HT1080 (cell line): Measurements from ENCODE around the gene LMBR1. TPM values are rescaled to one million over a fixed set of nuclear protein-coding genes. Genes with fewer than 3 reads are reported as not detected.
"Not testable (repeated sequence)": the region's sequence is repeated elsewhere in the genome, so short reads cannot be mapped to it uniquely, and the experiment has no call there.

Experiments used
- DNase-seq: peaks from one replicate; pipeline ENCODE4 v3.0.0-alpha.2; 2015; ENCODE audit warnings: low read depth
- total RNA-seq: library from RNA; depleted of rRNA; stranded (reverse); fragments of >200 nt; shearing (Covaris generic); gene quantifications from 2 replicates; pipeline ENCODE4 v1.2.3, GENCODE V29; 2014

LMBR1 gene
- total RNA-seq, 1 experiment from 2014 or later: 104 TPM

GRCh38 chr7:156701787-156702186 lies 191.2 kb downstream of the LMBR1 start:
- not testable (repeated sequence) for DNase-seq

- not testable (repeated sequence) for DNase-seq
Observed at GRCh38 chr7:156698512-156698911, 194.5 kb downstream of the LMBR1 start.

- not testable (repeated sequence) for DNase-seq
Observed at GRCh38 chr7:156697283-156697682, 195.7 kb downstream of the LMBR1 start.

GRCh38 chr7:156693627-156694026 lies 199.4 kb downstream of the LMBR1 start:
- DNase-seq: no peak

- DNase-seq: no peak
Observed at GRCh38 chr7:156692849-156693248, 200.1 kb downstream of the LMBR1 start.

GRCh38 chr7:156691764-156692163 lies 201.2 kb downstream of the LMBR1 start:
- DNase-seq: no peak

GRCh38 chr7:156684661-156685060 lies 208.3 kb downstream of the LMBR1 start:
- no peak for DNase-seq

GRCh38 chr7:156684251-156684650 lies 208.7 kb downstream of the LMBR1 start:
- DNase-seq: no peak

- DNase-seq: no peak
Observed at GRCh38 chr7:156682928-156683327, 210.1 kb downstream of the LMBR1 start.

GRCh38 chr7:156680281-156680680 lies 212.7 kb downstream of the LMBR1 start:
- DNase-seq: no peak

GRCh38 chr7:156677374-156678054 lies 215.5 kb downstream of the LMBR1 start:
- DNase-seq: no peak

- no peak for DNase-seq
Observed at GRCh38 chr7:156676263-156676662, 216.7 kb downstream of the LMBR1 start.

- no peak for DNase-seq
Observed at GRCh38 chr7:156675721-156676120, 217.3 kb downstream of the LMBR1 start.

GRCh38 chr7:156673902-156674301 lies 219.1 kb downstream of the LMBR1 start:
- no peak for DNase-seq

- DNase-seq: no peak
Observed at GRCh38 chr7:156673454-156673853, 219.5 kb downstream of the LMBR1 start.

- no peak for DNase-seq
Observed at GRCh38 chr7:156669035-156669828, 223.8 kb downstream of the LMBR1 start.

- peak; percentile 68 for DNase-seq
Observed at GRCh38 chr7:156668130-156668741, 224.7 kb downstream of the LMBR1 start.

- no peak for DNase-seq
Observed at GRCh38 chr7:156667110-156667426, 225.9 kb downstream of the LMBR1 start.

- no peak for DNase-seq
Observed at GRCh38 chr7:156666368-156667109, 226.4 kb downstream of the LMBR1 start.

GRCh38 chr7:156665101-156665500 lies 227.9 kb downstream of the LMBR1 start:
- no peak for DNase-seq

- no peak for DNase-seq
Observed at GRCh38 chr7:156662277-156662676, 230.7 kb downstream of the LMBR1 start.

GRCh38 chr7:156661637-156662036 lies 231.3 kb downstream of the LMBR1 start:
- DNase-seq: no peak
